ENCODE results near the gene NCOA5.

The NCOA5 gene

DNA sequence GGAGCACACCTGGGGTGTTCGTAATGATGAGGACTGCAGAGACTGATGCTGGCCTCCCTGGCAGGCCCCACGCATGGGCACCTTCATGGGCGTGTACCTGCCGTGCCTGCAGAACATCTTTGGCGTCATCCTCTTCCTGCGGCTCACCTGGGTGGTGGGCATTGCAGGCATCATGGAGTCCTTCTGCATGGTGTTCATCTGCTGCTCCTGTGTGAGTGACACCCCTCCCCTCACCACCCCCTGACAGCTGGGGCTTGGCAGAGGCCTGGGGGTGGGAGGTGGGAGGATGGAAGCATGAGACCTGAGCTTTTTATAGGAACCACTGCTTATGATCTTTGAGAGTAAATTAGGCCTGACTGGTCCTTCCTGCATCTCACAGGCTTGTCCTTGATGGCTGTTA lies 54.0 kb downstream of the NCOA5 start:
- DNase-seq (ENCODE audit: low read depth): no peak

DNA sequence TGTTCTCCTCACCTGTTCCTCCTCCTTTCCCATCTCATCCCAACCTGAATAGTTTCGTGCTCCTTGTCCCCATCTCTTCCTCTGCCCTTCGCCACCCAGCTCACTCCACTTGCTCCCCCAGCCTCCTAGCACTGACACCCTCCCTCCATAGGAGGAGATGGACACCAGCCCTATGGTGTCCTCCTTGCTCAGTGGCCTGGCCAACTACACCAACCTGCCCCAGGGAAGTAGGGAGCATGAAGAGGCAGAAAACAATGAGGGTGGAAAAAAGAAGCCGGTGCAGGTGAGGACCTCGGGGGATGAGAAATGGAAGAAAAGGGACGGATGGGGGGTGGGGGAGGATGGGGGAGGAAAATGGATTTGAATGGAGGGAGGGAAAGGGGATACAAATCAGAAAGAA lies 54.5 kb downstream of the NCOA5 start:
- no peak for DNase-seq (ENCODE audit: low read depth)

DNA sequence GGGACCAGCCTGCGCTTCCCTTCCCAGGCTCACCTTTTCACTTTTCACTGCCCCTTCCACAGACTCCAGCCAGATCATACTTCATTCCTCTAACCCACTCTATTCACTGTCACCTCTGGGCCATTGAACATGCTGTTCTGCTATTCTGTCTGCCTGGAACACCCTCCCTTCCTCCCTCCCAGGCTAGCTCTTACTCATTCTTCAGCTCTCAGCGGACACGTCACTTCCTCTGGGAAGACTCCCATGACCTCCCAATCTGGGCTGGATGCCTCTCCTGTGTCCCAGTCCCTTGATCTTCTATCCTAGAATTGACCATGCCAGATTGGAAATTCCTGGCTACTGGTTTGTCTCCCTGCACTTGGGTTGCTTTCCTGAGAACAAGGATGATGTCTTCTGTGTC lies 55.7 kb downstream of the NCOA5 start:
- no peak for DNase-seq (ENCODE audit: low read depth)

DNA sequence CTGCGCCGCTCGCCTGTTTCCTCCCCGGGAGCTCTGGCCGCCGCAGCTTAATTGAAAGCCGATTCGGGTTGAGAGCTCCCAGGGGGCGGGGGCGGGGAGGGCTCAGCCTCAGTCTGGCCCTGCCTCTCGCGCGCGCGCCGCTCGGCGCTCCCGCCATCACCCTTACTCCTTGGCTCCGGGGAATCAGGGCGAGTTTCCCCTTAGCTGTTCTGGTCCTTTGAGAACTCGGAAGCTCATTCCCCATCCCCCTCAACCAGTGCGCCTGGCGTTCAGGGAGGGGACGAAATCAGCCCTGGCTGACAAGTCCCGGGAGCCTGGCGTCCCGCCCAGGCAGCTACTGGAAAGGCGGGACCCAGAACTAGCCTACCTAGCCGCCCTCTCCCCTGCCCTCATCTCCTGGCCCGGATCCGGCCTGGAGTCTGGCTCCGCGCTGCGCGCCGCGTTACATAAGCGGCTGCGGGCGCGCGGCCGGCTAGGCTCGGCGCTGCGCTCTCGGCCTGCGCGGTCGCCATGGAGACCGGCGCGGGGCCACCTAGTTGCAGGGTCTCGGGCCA lies 58.0 kb downstream of the NCOA5 start:
- no peak for DNase-seq (ENCODE audit: low read depth)

DNA sequence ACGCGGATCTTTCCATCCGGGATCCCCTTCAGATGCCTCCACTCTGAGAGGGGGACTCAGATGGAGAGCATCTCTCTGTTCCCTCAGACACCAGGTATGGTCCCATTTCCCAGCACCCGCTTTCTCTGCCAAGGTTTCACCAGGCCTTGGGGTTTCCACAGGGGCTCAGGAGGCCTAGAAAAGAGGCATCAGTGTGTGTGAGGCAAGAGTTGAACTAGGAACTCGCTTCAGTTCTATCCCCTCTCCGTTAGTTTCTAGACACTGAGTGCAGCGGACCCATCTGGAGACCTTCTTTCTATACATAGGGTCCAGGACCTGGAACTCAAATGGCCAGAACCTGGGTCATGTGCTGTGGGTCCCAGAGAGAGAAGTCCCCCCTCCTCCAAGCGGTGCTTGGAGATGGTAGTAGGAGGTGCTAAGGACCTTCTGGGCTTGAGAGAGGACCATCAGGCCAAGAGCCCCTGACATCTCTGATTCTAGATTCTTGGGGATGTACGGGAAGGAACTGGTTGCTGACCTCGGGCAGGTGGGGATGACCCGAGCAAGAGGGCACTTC lies 58.7 kb downstream of the NCOA5 start:
- DNase-seq (ENCODE audit: low read depth): no peak

DNA sequence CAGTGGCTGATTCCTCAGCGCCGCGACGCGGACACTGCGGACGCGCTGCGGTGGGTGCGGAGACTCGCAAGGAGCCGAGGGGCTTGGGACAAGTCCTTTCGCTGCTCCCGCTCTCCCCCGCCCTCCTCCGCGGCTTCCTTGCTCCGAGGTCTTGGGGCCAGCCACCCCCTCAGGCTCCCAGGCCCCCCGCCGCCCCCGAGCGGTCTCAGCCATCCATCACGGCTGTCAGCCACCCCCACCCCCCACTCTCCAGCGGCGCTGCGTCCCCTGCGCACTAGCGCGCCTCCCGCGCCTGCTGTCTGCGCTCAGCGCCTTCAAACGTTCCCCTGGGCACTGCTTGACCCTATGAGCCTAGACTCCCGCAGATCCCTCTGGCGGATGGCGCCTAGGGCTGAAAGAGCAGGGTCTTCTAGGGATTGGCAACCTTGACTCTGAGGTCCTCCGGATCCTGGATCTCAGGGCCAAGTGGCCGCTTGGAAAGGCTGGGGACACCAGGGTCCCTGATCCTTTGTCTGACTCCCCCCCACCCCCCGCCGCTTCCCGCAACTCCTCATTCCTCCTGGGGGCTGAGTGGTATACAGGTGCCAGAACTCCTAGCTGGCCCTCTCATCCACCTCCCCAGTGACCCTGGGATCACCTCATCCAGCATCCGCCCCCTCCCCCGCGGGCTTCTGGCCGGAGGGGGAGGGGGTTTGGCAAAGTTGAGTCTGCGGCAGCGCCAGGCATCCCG lies 59.3 kb downstream of the NCOA5 start:
- DNase-seq (ENCODE audit: low read depth): no peak

DNA sequence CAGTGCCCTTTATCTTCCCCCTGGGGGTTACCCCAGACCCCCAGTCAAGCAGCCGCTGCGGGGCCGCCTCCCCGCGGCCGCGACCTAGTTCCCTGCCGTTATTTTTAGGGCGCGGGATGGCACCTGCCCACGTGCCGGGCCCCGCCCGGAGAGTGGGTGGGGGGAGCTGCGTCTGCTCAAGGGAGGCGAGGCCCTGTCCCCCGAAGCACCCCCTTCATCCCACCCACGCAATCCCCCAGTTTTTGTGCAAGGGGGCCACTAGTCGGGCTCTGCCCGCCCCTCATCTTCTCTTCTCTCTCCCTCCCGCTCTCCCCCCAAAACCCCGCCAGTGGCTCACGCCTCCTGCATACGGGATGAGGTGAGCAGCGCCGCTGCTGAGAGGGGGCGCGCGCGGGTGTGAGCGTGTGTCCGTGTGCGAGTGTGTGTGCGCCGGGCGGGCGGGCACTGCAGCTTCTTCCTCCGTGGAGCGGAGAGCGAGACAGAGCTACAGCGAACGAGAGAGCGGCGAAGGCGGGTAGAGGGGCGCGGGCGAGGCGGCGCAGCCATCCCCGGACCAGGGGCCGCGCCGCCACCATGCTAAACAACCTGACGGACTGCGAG lies 60.9 kb downstream of the NCOA5 start, which contains the start of gene SLC12A5:
TSS of gene SLC12A5 (plus strand) at position 444 of the 600 bp plus-strand sequence. CDS start at position 574, 130 bp downstream.
- no peak for DNase-seq (ENCODE audit: low read depth)

DNA sequence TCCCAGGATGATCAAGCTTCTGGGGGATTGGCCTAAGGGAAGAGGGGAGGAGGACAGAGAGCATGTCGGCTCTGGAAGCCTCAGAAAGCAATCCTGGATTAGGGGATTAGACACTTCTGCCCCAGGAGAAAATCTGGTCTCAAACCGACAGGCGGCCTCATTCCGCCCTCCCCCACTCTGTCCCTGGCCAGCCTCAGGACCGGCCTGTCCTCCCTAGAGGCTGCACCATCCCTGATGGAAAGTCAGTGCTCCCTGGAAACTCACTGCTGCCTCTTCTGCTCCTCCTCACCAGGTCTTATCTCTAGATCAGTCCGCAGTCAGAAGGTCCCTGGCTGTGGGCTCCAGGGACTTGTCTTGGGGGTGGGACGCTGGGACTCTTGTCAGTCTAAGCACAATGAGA lies 61.7 kb downstream of the NCOA5 start:
- no peak for DNase-seq (ENCODE audit: low read depth)

DNA sequence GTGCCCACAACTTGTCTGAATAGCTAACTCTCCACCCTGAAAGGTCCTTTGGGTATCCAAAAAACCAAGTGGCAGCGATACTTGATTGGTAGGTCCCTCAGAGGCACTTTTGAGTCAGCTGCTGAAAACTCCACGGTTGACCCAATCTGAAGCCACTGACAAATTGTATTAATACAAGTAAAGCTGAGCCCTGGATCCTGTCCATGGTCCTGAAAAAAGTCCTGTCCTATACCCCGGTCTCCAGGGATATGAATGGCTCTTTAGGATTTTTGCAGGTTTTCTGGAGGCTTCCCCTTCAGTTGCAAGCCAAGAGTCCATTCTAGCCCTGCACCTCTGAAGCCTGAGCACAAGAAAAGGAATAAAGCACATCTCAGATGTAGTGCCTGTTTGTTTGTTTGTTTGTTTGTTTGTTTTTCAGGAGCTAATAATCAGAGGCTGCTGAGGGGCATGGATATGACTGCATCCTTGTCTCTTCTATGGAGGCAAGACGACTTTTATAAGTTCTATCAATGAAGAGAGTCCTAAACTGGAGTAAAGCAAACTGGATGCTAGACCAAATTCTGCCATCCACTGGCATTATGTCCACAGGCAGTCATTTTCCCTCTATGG lies 62.4 kb downstream of the NCOA5 start:
- no peak for DNase-seq (ENCODE audit: low read depth)

DNA sequence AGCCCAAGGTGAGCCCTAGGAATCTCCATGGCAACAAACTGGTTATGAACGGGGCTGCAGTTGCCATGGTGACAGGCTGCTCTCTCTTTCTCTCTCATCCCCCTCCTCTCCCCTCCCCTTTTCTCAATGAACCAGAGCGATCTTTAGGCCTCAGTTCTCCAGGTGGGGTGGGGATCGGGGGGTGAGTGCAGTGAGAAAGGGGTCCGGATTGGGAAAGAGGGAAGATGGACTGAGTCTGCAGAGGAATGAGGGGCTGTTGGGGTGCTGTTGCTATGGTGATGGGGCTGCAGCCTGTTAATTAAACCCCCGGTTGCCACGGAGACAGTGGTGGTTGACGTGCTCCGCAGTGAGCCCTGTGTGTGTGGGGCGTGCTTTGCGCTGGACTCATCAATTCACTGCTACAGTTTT lies 64.4 kb downstream of the NCOA5 start:
- DNase-seq (ENCODE audit: low read depth): no peak

DNA sequence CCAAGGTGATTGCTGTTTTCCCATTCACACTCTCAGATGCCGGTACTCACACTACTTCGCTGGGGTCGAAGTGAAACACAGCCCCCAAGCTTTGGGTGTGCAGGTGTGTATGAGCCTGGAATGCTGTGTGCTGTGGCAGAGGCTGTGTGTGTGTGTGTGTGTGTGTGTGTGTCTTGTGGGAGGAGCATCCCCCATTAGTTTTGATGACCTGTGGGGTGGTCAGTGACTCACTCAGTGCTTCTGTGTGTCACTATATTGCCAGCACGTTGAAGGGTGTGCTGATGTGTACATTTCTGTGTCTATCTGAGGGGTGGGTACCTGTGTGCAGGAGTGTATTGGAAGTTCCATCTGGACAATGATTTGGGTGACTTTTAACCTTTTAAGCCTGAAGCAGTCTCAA lies 65.8 kb downstream of the NCOA5 start:
- no peak for DNase-seq (ENCODE audit: low read depth)

DNA sequence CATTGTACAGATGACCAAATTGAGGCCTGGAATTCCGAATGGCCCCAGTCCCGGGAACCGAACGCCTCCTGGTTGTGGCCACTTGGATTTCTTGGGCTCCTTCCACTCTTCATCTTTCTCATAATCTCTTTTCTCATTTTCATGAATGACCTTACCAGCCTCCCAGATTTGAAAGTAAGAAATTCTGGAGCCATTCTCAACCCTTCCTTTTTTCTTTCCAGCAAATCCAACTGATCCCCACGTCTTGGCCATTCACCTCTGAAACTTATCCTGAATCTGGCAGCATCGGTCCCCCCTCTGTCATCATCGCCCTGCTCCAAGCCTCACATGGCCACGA lies 66.6 kb downstream of the NCOA5 start:
- no peak for DNase-seq (ENCODE audit: low read depth)

DNA sequence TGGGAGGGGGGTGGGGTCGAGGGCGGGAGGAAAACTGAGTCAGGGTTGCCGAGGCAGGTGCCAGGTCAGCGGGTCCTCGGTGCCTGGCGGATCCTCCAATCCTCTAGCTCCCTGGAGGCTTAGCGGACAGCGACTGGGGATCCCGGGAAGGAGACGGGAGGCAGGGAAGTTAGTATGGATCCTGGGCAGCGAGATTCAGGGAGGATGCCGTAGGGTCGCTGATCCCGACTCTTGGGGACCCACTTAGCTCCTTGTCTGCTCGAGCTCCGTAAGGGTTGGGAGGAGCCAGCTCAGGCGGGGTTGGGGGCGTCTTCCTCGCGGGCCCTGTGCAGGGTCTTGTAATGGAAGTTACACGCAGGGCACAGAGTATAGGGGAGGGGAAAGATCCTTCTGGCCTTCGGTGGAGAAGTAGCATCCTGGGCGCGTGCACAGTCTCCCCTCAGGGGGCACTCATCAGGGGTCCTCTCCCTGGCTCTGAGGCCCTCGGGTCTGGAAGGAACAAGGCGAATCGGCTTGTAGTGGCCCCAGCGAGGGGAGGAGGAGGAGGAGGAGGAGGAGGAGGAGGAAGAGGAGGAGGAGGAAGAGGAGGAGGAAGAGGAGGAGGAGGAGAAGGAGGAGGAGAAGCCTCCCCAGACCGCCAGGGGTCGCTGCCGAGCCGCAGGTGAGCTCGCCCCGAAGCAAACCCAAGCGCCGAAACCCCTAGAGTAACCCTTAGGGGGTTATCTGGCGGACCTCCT lies 67.2 kb downstream of the NCOA5 start:
- DNase-seq (ENCODE audit: low read depth): peak; percentile 64

DNA sequence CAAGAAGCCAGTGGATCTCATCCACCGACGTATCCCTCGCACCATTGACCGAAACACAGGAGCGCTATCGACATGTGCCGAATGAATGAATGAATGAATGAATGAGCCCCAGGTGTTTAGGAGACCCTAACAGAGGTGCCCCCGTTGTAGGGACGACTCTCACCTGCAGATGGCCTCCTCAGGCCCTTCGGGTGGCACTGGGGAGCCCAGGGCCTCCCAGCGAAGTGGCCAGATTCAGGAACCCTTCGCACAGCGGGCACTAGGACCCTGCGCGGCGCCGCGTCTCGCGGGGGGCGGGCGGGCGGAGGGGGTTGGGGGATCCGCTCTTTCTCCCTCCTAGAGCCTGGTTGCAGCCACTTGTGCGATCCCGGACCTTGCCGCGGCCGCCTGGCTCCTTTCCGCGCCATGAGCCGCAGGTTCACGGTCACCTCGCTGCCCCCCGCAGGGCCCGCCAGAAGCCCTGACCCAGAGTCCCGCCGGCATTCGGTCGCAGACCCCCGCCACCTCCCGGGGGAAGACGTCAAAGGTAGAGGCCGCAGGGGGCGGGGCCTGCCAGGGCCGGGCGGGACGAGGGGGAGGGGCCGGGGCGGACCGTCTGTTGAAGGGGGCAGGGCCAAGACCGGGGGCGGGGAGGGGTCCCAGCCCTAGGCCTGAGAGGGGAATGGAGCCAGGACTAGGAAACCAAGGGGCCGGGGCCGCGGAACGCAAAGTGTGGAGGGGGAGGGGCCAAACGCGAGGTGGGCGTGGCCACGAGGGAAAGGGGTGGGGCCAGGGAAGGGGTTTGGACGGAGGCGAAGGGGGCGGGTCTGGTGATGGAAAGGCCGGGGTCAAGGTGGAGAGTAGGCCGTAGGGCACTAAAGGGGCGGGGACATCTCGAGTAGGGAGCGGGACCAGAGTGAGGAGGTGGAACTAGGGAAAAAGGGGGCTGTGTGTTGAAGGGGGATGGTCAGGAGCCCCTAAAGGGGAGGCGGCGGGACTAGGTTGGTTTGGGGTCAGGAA lies 68.1 kb downstream of the NCOA5 start:
- no peak for DNase-seq (ENCODE audit: low read depth)

DNA sequence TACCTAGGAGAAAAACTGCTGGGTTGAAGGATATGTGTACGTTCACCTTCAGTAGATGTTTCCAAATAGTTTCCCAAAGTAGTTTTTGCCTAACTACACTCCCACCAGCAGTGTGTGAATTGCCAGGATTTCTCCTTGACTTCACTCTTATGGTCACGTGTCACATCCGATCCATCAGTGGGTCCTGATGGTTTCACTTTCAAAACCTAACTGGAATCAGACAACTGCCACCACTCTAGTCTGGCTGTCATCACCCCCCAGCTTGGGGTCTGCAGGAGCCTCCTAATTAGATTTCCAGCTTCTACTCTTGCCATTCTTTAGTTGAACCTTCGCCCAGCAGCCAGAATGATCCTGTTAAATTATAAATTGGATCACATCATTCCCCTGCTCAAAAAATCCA lies 69.2 kb downstream of the NCOA5 start:
- no peak for DNase-seq (ENCODE audit: low read depth)

DNA sequence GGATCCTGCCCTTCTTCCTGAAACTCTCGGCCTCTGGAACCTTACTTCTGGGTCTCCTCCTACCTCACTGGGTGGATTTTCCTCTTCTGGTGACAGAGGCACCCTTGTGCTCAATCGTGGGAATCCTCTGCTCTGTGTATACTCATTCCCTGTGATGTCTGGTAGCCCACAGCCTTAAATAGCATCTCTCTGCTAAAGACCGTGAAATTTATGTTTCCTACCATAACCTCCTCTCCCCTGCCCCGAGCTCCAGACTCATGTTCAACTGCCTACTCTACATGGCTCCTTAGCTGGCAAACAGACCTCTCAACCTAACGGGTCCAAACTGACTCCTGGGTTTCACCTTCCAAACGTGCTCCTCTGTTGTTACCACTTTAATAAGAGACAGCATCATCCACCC lies 71.2 kb downstream of the NCOA5 start:
- no peak for DNase-seq (ENCODE audit: low read depth)

DNA sequence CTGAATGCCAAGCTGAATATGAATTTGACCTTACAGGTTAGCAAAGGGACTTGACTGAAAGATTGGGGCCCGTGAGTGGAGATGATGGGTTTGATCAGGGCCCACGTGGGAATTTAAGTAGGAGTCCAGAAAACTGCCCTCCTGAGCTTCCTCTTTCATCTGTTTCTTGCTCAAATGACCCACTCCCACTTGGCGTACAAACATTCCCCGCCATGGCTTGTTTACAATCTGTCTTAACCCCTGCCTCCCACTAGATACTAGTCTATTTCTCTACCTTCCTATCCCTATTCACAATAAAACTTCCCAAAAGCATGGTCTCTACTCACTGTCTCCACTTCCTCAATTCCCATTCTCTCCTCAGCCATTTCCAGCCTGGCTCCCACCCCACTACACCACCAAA lies 71.7 kb downstream of the NCOA5 start:
- DNase-seq (ENCODE audit: low read depth): no peak

DNA sequence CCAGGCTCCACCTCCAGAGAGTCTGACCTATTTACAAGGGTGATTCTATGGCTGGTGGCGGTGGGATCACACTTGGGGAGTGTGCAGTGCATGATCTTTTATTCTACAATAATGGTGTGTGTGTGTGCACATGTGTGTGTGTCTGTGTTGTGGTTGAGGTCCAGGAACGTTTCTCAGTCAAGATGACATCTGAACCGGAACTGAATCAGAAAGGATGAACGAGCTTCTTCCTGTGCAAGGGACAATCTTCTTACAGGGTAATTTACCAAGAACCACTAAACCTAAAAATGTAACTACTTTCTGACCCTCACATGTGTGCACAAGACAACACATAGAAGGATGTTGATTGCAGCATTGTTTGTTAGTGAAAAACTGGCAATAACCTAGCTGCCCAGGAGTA lies 72.5 kb downstream of the NCOA5 start:
- DNase-seq (ENCODE audit: low read depth): no peak

DNA sequence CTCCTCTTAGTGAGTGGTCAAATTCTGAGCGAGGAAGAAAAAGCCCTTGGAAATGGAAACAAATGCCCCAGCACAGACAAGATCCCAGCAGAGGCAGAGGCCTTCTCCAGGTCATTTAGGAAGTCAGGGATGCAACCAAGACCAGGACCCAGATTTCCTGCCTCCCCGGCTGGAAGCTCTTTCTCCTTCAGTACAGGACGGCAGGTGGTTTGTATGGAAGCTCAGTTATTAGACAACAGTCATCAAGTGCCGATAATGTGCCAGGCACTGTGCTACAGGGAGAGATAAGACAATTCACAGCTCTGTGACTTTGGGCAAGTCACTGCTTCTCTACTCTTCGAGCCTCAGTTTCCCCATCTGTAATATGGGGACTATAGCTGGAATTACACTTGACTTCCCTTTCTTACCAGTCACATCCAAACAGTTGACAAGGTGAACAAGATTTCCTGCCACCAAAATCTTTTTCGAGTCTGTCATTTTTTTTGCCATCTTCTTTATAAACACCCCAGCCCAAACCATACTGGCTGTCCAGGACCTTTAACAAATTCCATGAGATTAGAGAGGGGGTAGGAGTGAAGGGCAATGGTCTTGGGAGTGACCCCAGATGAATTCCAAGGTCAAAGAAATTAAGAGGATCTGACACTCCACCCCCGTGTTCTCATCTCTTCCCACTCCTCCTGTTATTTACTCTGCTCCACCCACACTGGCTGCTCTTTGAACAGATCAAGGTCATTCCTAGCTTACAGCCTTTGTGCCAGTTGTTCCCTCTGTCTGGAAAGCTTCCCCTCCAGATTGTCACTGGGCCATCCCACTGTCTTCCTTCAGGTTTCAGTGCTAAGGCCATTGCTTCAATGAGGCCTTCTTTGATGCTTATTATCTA lies 75.0 kb downstream of the NCOA5 start:
- no peak for DNase-seq (ENCODE audit: low read depth)
